Fibroblast of skin of left biceps (primary cell): ENCODE measurements around the gene MTIF2.
"Not testable (repeated sequence)": the region's sequence is repeated elsewhere in the genome, so short reads cannot be mapped to it uniquely, and the experiment has no call there.

ENCODE experiments used
- DNase-seq, 2 experiments: peaks; one replicate each; pipeline ENCODE4 v3.0.0-alpha.2; 2013; ENCODE audit warnings: low read depth in 2 of 2

MTIF2 gene

DNA sequence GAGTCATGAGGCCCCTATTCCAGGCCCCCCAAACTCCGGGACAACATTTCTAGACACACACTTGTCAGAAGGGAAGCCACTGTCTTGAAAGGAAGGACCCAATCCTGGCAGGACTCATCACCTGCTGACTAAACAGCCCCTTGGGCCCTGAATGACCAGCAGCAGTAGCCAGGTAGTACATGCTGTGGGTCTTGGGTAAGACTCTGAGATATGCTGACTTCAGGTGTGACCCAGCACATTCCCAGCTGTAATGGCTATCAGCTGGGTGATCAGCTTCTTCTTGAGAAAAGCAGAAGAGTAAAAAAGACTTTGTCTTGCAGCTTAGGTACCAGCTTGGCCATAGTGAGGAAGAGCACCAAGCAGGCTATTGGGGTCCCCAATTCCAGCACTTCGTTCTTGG lies 72.5 kb downstream of the MTIF2 start:
- DNase-seq, result no peak

DNA sequence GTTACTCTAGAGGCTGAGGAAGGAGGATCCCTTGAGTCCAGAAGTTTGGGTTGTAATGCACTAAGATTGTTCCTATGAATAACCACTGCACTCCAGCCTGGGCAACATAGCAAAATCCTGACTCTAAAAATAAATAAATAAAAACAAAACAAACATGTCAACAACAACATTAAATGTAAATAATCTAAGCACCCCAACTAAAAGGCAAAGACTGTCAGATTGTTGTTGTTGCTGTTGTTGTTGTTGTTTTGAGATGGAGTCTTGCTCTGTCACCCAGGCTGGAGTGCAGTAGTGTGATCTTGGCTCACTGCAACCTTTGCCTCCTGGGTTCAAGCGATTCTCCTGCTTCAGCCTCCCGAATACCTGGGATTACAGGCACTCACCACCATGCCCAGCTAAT lies 77.1 kb downstream of the MTIF2 start:
- not testable (repeated sequence) for DNase-seq

DNA sequence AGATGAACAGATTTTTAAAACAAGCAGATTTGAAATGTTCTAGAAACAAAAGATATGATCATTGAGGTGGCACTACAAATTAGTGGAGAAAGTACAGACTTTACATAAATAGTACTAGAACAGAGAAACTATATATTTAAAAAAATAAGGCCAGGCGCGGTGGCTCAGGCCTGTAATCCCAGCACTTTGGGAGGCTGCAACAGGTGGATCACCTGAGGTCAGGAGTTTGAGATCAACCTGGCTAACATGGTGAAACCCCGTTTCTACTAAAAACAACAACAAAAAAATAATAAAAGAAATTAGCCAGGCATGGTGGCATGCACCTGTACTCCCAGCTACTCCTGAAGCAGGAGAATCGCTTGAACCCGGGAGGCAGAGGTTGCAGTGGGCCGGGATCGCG lies 82.2 kb downstream of the MTIF2 start:
- DNase-seq, result not testable (repeated sequence)
